Testis (tissue), 2 donors: ENCODE results near the gene ALK.

Source experiments
- POLR2A ChIP-seq: fragments of 450-650 bp; IDR thresholded peaks from one replicate; pipeline ENCODE4 v1.6.1; 2017; ENCODE audit warnings: antibody characterized with exemption, mild to moderate bottlenecking, moderate library complexity
- TF ChIP-seq, protein P1 (sequence below), 3 experiments: fragments of 450-650 bp in 2 of 3; fragments of 200-600 bp in 1 of 3; sonication (generic) in 1 of 3; IDR thresholded peaks; one replicate each; pipeline ENCODE4 v1.5.1; 2016 to 2019; ENCODE audit warnings: antibody characterized with exemption in 3 of 3, mild to moderate bottlenecking in 2 of 3, moderate library complexity in 1 of 3

DNA sequence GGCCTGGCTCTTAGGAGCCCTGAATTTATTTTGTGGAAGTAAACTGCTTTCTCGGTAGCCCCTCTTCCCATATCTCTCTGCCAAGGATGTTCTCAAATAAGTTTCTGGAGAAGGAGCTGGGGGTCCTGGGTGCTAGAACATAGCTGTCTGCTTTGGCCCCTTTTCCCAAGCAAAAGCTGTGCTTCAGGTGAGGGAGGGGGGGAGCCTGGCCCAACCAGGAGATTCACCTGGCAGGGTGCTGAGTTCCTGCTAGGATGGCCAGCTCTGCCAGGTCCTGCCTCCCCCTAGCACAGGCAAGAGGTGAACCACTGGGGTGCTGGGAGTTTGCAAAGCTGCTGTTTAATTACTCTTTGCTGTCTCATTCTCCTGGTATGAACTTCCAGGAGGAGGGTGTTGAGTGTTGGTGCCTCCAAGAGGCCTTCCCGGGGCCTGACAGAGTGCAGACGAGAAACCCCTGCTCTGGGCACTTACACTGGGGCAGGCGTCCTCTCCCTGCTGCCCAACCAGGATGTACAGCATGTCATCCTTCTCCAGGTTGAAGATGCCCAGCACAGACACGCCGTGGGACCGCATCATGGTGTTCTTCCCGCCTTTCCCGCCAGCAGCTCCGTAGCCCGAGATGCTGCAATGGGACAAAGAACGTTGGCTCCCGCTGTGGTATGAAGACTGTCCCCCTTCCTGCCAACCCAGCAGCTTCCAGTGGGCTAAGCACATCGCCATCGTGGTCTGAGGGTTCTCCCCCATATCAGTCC is 682.0 kb downstream of the ALK start:
- TF ChIP-seq, protein P1, sequence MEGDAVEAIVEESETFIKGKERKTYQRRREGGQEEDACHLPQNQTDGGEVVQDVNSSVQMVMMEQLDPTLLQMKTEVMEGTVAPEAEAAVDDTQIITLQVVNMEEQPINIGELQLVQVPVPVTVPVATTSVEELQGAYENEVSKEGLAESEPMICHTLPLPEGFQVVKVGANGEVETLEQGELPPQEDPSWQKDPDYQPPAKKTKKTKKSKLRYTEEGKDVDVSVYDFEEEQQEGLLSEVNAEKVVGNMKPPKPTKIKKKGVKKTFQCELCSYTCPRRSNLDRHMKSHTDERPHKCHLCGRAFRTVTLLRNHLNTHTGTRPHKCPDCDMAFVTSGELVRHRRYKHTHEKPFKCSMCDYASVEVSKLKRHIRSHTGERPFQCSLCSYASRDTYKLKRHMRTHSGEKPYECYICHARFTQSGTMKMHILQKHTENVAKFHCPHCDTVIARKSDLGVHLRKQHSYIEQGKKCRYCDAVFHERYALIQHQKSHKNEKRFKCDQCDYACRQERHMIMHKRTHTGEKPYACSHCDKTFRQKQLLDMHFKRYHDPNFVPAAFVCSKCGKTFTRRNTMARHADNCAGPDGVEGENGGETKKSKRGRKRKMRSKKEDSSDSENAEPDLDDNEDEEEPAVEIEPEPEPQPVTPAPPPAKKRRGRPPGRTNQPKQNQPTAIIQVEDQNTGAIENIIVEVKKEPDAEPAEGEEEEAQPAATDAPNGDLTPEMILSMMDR (IDR thresholded peaks at IDR 0.05) = no peak
- TF ChIP-seq POLR2A = no peak
